Ascending aorta (tissue), 2 donors: ENCODE data around the gene ABCA7. TPM values are rescaled to one million over a fixed set of nuclear protein-coding genes. Genes with fewer than 3 reads are reported as not detected.

Experiments used
- DNase-seq, 2 donors: peaks; one replicate each; pipeline ENCODE4 v3.0.0-alpha.2; 2019; ENCODE audit warnings: low spot score in 2 of 2
- H3K27ac ChIP-seq, 2 donors: fragments of 200-600 bp; sonication (generic); one replicate each; pipeline ENCODE4 v1.5.1; 2016 to 2017; ENCODE audit warnings: mild to moderate bottlenecking in 1 of 2
- H3K27me3 ChIP-seq: fragments of 200-600 bp; sonication (generic); one replicate; pipeline ENCODE4 v1.5.1; 2017
- H3K36me3 ChIP-seq, 2 donors: fragments of 200-600 bp; sonication (generic); one replicate each; pipeline ENCODE4 v1.5.1; 2016
- H3K4me1 ChIP-seq, 2 donors: fragments of 200-600 bp; sonication (generic); one replicate each; pipeline ENCODE4 v1.5.1; 2016 to 2017; ENCODE audit warnings: mild to moderate bottlenecking in 1 of 2
- H3K4me3 ChIP-seq, 2 donors: fragments of 200-600 bp; sonication (generic); one replicate each; pipeline ENCODE4 v1.5.1; 2016 to 2017; ENCODE audit warnings: mild to moderate bottlenecking in 1 of 2
- H3K9me3 ChIP-seq, 2 donors: fragments of 200-600 bp; sonication (generic); one replicate each; pipeline ENCODE4 v1.5.1; 2016
- intact Hi-C: fragments of 100-400 bp; cut with DNase I; formaldehyde crosslinking; loops from one replicate; pipeline ENCODE4 v1.15.1; 2023
- total RNA-seq: library from RNA; depleted of rRNA; stranded (reverse); fragments of >200 nt; gene quantifications from one replicate; pipeline ENCODE4 v1.1.0, GENCODE V29; 2016
- TF ChIP-seq, protein P1 (sequence below), 3 experiments: fragments of 200-600 bp in 2 of 3; fragments of 450-650 bp in 1 of 3; sonication (generic) in 2 of 3; IDR thresholded peaks; one replicate each; pipeline ENCODE4 v1.5.1; 2016 to 2019; ENCODE audit warnings: antibody characterized with exemption in 3 of 3, mild to moderate bottlenecking in 1 of 3, moderate library complexity in 1 of 3

The ABCA7 gene
- total RNA-seq, 1 donor from 2014 or later = 96.6 TPM

DNA sequence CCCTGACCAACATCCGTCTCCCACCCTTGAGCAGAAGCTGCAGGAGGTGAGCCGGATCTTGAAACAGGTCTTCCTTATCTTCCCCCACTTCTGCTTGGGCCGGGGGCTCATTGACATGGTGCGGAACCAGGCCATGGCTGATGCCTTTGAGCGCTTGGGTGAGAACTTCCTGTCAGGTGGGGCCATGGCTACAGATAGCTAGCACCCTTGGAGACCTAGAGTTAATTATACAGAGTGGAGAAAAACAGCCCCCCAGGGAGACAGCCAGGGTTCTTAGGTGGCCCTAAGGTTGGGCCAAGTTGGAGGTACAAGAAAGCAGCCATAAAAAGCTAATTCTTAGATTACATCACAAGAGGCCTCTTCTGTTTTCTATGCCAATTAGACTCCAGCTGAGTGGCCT is 18.2 kb downstream of the ABCA7 start:
- Histone ChIP-seq H3K36me3 (no peaks in the 10 kb centered on the region), H3K9me3 (peaks cover 27 to 33% of the 10 kb centered on the region in 2 donors), H3K4me1 (no peaks in the 10 kb centered on the region), H3K27me3 (no peaks in the 10 kb centered on the region), H3K4me3 (no peak overlapping the region), H3K27ac (no peak overlapping the region)
- DNase-seq = no peak
- TF ChIP-seq, protein P1, sequence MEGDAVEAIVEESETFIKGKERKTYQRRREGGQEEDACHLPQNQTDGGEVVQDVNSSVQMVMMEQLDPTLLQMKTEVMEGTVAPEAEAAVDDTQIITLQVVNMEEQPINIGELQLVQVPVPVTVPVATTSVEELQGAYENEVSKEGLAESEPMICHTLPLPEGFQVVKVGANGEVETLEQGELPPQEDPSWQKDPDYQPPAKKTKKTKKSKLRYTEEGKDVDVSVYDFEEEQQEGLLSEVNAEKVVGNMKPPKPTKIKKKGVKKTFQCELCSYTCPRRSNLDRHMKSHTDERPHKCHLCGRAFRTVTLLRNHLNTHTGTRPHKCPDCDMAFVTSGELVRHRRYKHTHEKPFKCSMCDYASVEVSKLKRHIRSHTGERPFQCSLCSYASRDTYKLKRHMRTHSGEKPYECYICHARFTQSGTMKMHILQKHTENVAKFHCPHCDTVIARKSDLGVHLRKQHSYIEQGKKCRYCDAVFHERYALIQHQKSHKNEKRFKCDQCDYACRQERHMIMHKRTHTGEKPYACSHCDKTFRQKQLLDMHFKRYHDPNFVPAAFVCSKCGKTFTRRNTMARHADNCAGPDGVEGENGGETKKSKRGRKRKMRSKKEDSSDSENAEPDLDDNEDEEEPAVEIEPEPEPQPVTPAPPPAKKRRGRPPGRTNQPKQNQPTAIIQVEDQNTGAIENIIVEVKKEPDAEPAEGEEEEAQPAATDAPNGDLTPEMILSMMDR (IDR thresholded peaks at IDR 0.05) = no peak
- intact Hi-C loops = no loop called here

GRCh38 chr19:1060689-1061088 is 20.8 kb downstream of the ABCA7 start:
- Histone ChIP-seq H3K9me3 (peaks cover 27 to 33% of the 10 kb centered on the region in 2 donors), H3K36me3 (no peaks in the 10 kb centered on the region), H3K27ac (no peak overlapping the region), H3K27me3 (no peaks in the 10 kb centered on the region), H3K4me1 (peaks cover 0 to 10% of the 10 kb centered on the region in 2 donors), H3K4me3 (no peak overlapping the region)
- no peak for DNase-seq
- TF ChIP-seq, protein P1 (IDR thresholded peaks at IDR 0.05) = no peak
- intact Hi-C loops = no loop called here

DNA sequence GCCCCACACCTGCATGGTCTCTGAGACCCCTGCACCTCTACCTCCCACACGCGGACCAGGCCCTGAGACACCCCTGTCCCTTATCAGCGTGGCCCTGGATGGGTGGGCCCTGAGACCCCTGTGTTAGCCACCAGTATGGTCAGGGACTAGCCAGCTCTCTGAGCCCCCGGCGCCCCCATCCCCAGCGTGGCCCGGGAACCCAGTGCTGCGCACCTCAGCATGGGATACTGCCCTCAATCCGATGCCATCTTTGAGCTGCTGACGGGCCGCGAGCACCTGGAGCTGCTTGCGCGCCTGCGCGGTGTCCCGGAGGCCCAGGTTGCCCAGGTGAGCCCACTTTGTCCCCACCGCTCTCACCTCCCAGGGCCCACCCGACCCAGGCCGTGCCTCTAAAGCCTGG is 22.1 kb downstream of the ABCA7 start:
- no peak for DNase-seq
- intact Hi-C loops = no loop called here
- Histone ChIP-seq H3K4me1 (peaks cover 8 to 14% of the 10 kb centered on the region in 2 donors), H3K36me3 (no peaks in the 10 kb centered on the region), H3K27ac (no peak overlapping the region), H3K27me3 (peaks cover 5% of the 10 kb centered on the region), H3K9me3 (peaks cover 20 to 25% of the 10 kb centered on the region in 2 donors), H3K4me3 (no peak overlapping the region)
- TF ChIP-seq, protein P1 (IDR thresholded peaks at IDR 0.05) = no peak

- no peaks in the 10 kb centered on the region for H3K36me3 ChIP-seq
- TF ChIP-seq, protein P1 (IDR thresholded peaks at IDR 0.05) = no peak
Measured at GRCh38 chr19:1062387-1063029, 22.6 kb downstream of the ABCA7 start.

DNA sequence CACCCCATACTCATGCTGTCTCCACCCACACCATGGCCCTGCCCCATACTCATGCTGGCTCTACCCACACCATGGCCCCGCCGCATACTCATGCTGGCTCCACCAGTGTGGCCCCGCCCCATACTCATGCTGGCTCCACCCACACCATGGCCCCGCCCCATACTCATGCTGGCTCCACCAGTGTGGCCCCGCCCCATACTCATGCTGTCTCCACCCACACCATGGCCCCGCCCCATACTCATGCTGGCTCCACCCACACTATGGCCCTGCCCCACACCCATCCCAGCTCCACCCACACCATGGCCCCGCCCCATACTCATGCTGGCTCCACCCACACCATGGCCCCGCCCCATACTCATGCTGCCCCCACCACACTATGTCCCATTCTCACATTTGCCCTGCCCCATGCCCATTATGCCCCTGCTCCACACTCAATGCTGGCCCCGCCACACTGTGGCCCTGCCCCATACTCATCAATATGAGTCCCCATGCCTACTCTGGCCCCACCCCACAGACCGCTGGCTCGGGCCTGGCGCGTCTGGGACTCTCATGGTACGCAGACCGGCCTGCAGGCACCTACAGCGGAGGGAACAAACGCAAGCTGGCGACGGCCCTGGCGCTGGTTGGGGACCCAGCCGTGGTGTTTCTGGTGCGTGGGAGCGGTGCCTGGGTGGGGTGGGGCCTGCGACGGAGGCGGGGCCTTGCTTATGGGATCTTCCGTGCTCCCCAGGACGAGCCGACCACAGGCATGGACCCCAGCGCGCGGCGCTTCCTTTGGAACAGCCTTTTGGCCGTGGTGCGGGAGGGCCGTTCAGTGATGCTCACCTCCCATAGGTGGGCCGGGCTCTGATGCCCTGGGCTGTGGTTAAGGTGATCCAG is 23.4 kb downstream of the ABCA7 start:
- intact Hi-C loops = no loop called here
- peaks cover 8 to 20% of the 10 kb centered on the region in 2 donors for H3K4me1 ChIP-seq
- DNase-seq = no peak
- no peak overlapping the region for H3K27ac ChIP-seq
- no peaks in the 10 kb centered on the region for H3K36me3 ChIP-seq
- no peak overlapping the region for H3K4me3 ChIP-seq
- H3K9me3 ChIP-seq = peaks cover 7 to 12% of the 10 kb centered on the region in 2 donors
- TF ChIP-seq, protein P1 (IDR thresholded peaks at IDR 0.05) = no peak
- H3K27me3 ChIP-seq = peaks cover 9% of the 10 kb centered on the region

More at GRCh38 chr19:1062387-1063029, 22.6 kb downstream of the ABCA7 start:
- no peak overlapping the region for H3K27ac ChIP-seq
- no peak overlapping the region for H3K4me3 ChIP-seq
- no peak for DNase-seq
- intact Hi-C loops = no loop called here
- H3K9me3 ChIP-seq = peaks cover 14 to 20% of the 10 kb centered on the region in 2 donors
- peaks cover 8 to 19% of the 10 kb centered on the region in 2 donors for H3K4me1 ChIP-seq
- H3K27me3 ChIP-seq = peaks cover 5% of the 10 kb centered on the region
